Neural progenitor cell (in vitro differentiated cells): ENCODE data around the gene RAB24. TPM values are rescaled to one million over a fixed set of nuclear protein-coding genes. Genes with fewer than 3 reads are reported as not detected.
"Not testable (repeated sequence)": the region's sequence is repeated elsewhere in the genome, so short reads cannot be mapped to it uniquely, and the experiment has no call there.

ENCODE experiments used
- DNase-seq: peaks from one replicate; pipeline ENCODE4 v3.0.0-alpha.2; 2016; ENCODE audit warnings: low spot score
- H2AFZ ChIP-seq: fragments of 200-600 bp; sonication (generic); replicated peaks from 2 replicates; pipeline ENCODE4 v1.6.1; 2016; ENCODE audit warnings: antibody characterized with exemption
- H3F3A ChIP-seq: fragments of 200-600 bp; sonication (generic); 2 replicates; pipeline ENCODE4 v1.6.1; 2016; ENCODE audit warnings: antibody characterized with exemption, low read depth
- H3K27ac ChIP-seq: fragments of 200-600 bp; sonication (generic); 2 replicates; pipeline ENCODE4 v1.5.1; 2016; ENCODE audit warnings: mild to moderate bottlenecking
- H3K27me3 ChIP-seq: fragments of 200-600 bp; sonication (generic); 2 replicates; pipeline ENCODE4 v1.6.1; 2016; ENCODE audit warnings: mild to moderate bottlenecking, moderate library complexity
- H3K36me3 ChIP-seq: fragments of 200-600 bp; sonication (generic); 2 replicates; pipeline ENCODE4 v1.5.1; 2016
- H3K4me1 ChIP-seq: fragments of 200-600 bp; sonication (generic); 2 replicates; pipeline ENCODE4 v1.6.1; 2016; ENCODE audit warnings: mixed run types
- H3K4me2 ChIP-seq: fragments of 200-600 bp; sonication (generic); 2 replicates; pipeline ENCODE4 v1.6.1; 2016
- H3K4me3 ChIP-seq: fragments of 200-600 bp; sonication (generic); 2 replicates; pipeline ENCODE4 v1.5.1; 2016
- H3K79me2 ChIP-seq: fragments of 200-600 bp; sonication (generic); 2 replicates; pipeline ENCODE4 v1.6.1; 2016; ENCODE audit warnings: low read depth
- H3K9ac ChIP-seq: fragments of 200-600 bp; sonication (generic); 2 replicates; pipeline ENCODE4 v1.6.1; 2016
- H3K9me3 ChIP-seq: fragments of 200-600 bp; sonication (generic); 2 replicates; pipeline ENCODE4 v1.5.1; 2016; ENCODE audit warnings: low read depth
- H4K20me1 ChIP-seq: fragments of 200-600 bp; sonication (generic); 2 replicates; pipeline ENCODE4 v1.6.1; 2016; ENCODE audit warnings: low read depth
- H3K27ac Mint-ChIP-seq: 3 replicates; pipeline ENCODE4 v1.8.0; 2021; ENCODE audit warnings: mixed read lengths
- H3K27me3 Mint-ChIP-seq: 2 replicates; pipeline ENCODE4 v1.8.0; 2022; ENCODE audit warnings: low read depth, mild to moderate bottlenecking, inconsistent platforms, moderate library complexity, mixed read lengths; ENCODE audit not compliant: insufficient read depth
- H3K36me3 Mint-ChIP-seq: 3 replicates; pipeline ENCODE4 v1.8.0; 2021; ENCODE audit warnings: mixed read lengths
- H3K4me1 Mint-ChIP-seq: 3 replicates; pipeline ENCODE4 v1.8.0; 2021; ENCODE audit warnings: mixed read lengths
- H3K4me3 Mint-ChIP-seq: 3 replicates; pipeline ENCODE4 v1.8.0; 2021; ENCODE audit warnings: mild to moderate bottlenecking, moderate library complexity, mixed read lengths
- H3K9me3 Mint-ChIP-seq: 3 replicates; pipeline ENCODE4 v1.8.0; 2020; ENCODE audit warnings: mixed read lengths
- CTCF ChIP-seq: fragments of 200-600 bp; sonication (generic); IDR thresholded peaks from 2 replicates; pipeline ENCODE4 v1.5.1; 2017; ENCODE audit warnings: antibody characterized with exemption, mild to moderate bottlenecking
- EZH2 ChIP-seq: fragments of 200-600 bp; sonication (generic); IDR thresholded peaks from 2 replicates; pipeline ENCODE4 v1.6.1; 2017; ENCODE audit warnings: antibody characterized with exemption, mild to moderate bottlenecking, moderate library complexity
- EZH2phosphoT487 ChIP-seq: fragments of 200-600 bp; sonication (generic); IDR thresholded peaks from 2 replicates; pipeline ENCODE4 v1.6.1; 2017; ENCODE audit warnings: antibody characterized with exemption
- total RNA-seq: library from RNA; depleted of rRNA; stranded (reverse); fragments of >200 nt; gene quantifications from 2 replicates; pipeline ENCODE4 v1.2.3, GENCODE V29; 2015; ENCODE audit warnings: low replicate concordance

The RAB24 gene
- total RNA-seq, 1 donor from 2014 or later = 4.3 TPM

GRCh38 chr5:177346820-177347219, 43.3 kb upstream of the RAB24 start:
- no peak overlapping the region for H2AFZ ChIP-seq
- Mint-ChIP-seq H3K27ac (no peak overlapping the region), H3K4me3 (no peak overlapping the region), H3K27me3 (peaks cover 2% of the 10 kb centered on the region), H3K36me3 (peaks cover 4% of the 10 kb centered on the region), H3K9me3 (no peaks in the 10 kb centered on the region), H3K4me1 (peaks cover 26% of the 10 kb centered on the region)
- no peak overlapping the region for H3K4me2 ChIP-seq
- H3K4me3 ChIP-seq = no peak overlapping the region
- no peak for TF ChIP-seq EZH2phosphoT487
- H3F3A ChIP-seq = peaks cover 18% of the 10 kb centered on the region
- H4K20me1 ChIP-seq = peaks cover 22% of the 10 kb centered on the region
- H3K4me1 ChIP-seq = peaks cover 8% of the 10 kb centered on the region
- peaks cover 94% of the 10 kb centered on the region for H3K79me2 ChIP-seq
- H3K27ac ChIP-seq = no peak overlapping the region
- H3K27me3 ChIP-seq = no peaks in the 10 kb centered on the region
- no peak for DNase-seq
- H3K9me3 ChIP-seq = no peaks in the 10 kb centered on the region
- peaks cover 4% of the 10 kb centered on the region for H3K36me3 ChIP-seq
- H3K9ac ChIP-seq = no peak overlapping the region

- H3K4me3 ChIP-seq = no peak overlapping the region
- no peaks in the 10 kb centered on the region for H3K4me1 ChIP-seq
- H3K9me3 Mint-ChIP-seq = no peaks in the 10 kb centered on the region
- H3K4me1 Mint-ChIP-seq = peaks cover 10% of the 10 kb centered on the region
- H3K4me3 Mint-ChIP-seq = no peak overlapping the region
- H3K4me2 ChIP-seq = no peak overlapping the region
- H3K79me2 ChIP-seq = peaks cover 83% of the 10 kb centered on the region
- no peak overlapping the region for H3K27ac ChIP-seq
- peaks cover 2% of the 10 kb centered on the region for H3K27me3 Mint-ChIP-seq
- H3K27ac Mint-ChIP-seq = no peak overlapping the region
- H3K36me3 ChIP-seq = peaks cover 4% of the 10 kb centered on the region
- H3F3A ChIP-seq = peaks cover 12% of the 10 kb centered on the region
- peaks cover 16% of the 10 kb centered on the region for H4K20me1 ChIP-seq
- no peak for TF ChIP-seq EZH2
- no peak for TF ChIP-seq EZH2phosphoT487
- TF ChIP-seq CTCF = no peak
- peaks cover 8% of the 10 kb centered on the region for H3K36me3 Mint-ChIP-seq
- no peak overlapping the region for H3K9ac ChIP-seq
- no peak overlapping the region for H2AFZ ChIP-seq
- no peaks in the 10 kb centered on the region for H3K27me3 ChIP-seq
- no peaks in the 10 kb centered on the region for H3K9me3 ChIP-seq
- no peak for DNase-seq
Observed at GRCh38 chr5:177344891-177345290, 41.4 kb upstream of the RAB24 start.

- Mint-ChIP-seq H3K27ac (no peak overlapping the region), H3K4me1 (no peaks in the 10 kb centered on the region), H3K27me3 (peaks cover 2% of the 10 kb centered on the region), H3K36me3 (peaks cover 8% of the 10 kb centered on the region), H3K9me3 (no peaks in the 10 kb centered on the region), H3K4me3 (no peak overlapping the region)
- peaks cover under 1% of the 10 kb centered on the region for H3F3A ChIP-seq
- H3K4me2 ChIP-seq = no peak overlapping the region
- H3K4me3 ChIP-seq = no peak overlapping the region
- H3K9ac ChIP-seq = no peak overlapping the region
- H3K27me3 ChIP-seq = no peaks in the 10 kb centered on the region
- no peak for DNase-seq
- no peak overlapping the region for H3K27ac ChIP-seq
- TF ChIP-seq EZH2phosphoT487 = no peak
- TF ChIP-seq EZH2 = no peak
- no peak for TF ChIP-seq CTCF
- no peaks in the 10 kb centered on the region for H3K4me1 ChIP-seq
- peaks cover 22% of the 10 kb centered on the region for H4K20me1 ChIP-seq
- H3K36me3 ChIP-seq = peaks cover 4% of the 10 kb centered on the region
- no peak overlapping the region for H2AFZ ChIP-seq
- H3K79me2 ChIP-seq = peaks cover 72% of the 10 kb centered on the region
- H3K9me3 ChIP-seq = no peaks in the 10 kb centered on the region
Observed at GRCh38 chr5:177343777-177344176, 40.3 kb upstream of the RAB24 start.

GRCh38 chr5:177343000-177343399, 39.5 kb upstream of the RAB24 start:
- not testable (repeated sequence) for H3K4me2 ChIP-seq
- H3K79me2 ChIP-seq = peaks cover 64% of the 10 kb centered on the region

More at GRCh38 chr5:177343000-177343399, 39.5 kb upstream of the RAB24 start:
- H3F3A ChIP-seq, H3K9ac ChIP-seq, H3K27ac ChIP-seq, H3K4me3 ChIP-seq, H3K4me1 ChIP-seq, H3K4me1 Mint-ChIP-seq, H3K4me3 Mint-ChIP-seq, H3K27me3 Mint-ChIP-seq, H3K27me3 ChIP-seq, DNase-seq, H3K9me3 Mint-ChIP-seq, H2AFZ ChIP-seq, H3K9me3 ChIP-seq, H3K36me3 ChIP-seq, H3K36me3 Mint-ChIP-seq, H3K27ac Mint-ChIP-seq: not testable (repeated sequence)
- peaks cover 22% of the 10 kb centered on the region for H4K20me1 ChIP-seq
